Measurements from ENCODE around the gene SLC6A9.

The SLC6A9 gene

DNA sequence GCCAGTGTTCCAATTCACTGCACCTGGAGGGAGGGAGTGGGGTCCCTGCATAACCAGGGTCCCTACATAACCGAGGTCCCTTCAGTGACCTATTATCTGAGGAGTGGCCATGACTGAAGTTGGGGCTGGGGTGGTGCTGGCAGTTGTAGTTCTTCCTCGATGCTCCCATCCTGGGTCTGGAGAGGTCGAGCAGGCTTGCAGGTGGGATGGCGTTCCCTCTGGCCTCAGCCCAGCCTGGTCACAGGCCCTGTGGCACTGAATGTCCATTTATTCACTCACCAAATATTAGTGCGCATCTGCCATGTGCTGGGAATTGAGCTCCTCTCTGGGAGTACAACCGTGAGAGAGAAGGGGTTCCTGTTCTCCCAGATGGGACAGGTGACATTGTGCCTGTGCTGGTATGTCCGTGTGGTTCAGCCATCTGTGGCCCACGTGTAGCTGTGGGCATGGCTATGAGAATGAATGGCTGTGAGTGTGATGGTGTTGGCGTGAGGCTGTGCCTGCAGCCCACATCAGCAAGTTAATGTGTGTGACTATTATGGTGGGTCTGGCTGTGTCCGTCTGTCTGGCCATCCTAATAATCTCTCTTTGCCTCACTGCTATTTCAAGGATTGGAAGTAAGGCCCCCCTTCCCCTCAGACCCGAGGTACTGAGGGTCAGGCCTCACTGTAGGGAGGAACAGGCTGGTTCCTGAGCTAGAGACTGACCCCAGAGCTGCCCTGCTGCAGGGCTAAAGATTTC lies 3.9 kb upstream of the SLC6A9 start:
- Histone ChIP-seq H3K4me3 (replicated peaks; ENCODE audit: low read depth, low read length) (no peak overlapping the region), H3K27me3 (replicated peaks; ENCODE audit: control insufficient read depth, insufficient read depth, low read length) (no peaks in the 10 kb centered on the region), H3K36me3 (ENCODE audit: control insufficient read depth, insufficient read depth, low read length) (no peaks in the 10 kb centered on the region)
- no peak for DNase-seq (ENCODE audit: extremely low read depth, insufficient read length)
- TF ChIP-seq CTCF (IDR thresholded peaks at IDR 0.05; ENCODE audit: insufficient read depth, low read length, poor library complexity, severe bottlenecking) = no peak

DNA sequence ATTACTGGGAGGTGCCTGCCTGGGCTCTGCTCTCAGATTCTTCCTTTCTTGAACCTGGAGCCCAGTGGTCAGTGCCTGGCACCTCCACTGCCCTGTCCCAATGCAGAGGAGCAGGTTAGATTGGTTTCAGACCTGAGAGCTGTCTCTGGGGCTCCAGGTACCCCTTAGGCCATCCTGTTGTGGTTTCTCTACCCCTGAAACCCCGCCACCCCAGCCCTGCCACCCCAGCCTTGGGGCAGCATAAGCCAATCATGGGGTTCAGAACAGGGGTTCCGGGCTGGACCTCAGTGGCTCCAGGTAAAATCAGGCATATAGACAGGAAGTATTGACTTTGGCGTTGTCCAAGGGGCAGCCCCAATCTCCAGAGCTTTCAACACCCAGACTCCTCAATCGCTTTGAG lies 3.2 kb upstream of the SLC6A9 start:
- no peak overlapping the region for H3K4me3 ChIP-seq (replicated peaks; ENCODE audit: low read depth, low read length)
- no peaks in the 10 kb centered on the region for H3K36me3 ChIP-seq (ENCODE audit: control insufficient read depth, insufficient read depth, low read length)
- no peak for TF ChIP-seq CTCF (IDR thresholded peaks at IDR 0.05; ENCODE audit: insufficient read depth, low read length, poor library complexity, severe bottlenecking)
- no peaks in the 10 kb centered on the region for H3K27me3 ChIP-seq (replicated peaks; ENCODE audit: control insufficient read depth, insufficient read depth, low read length)
- DNase-seq (ENCODE audit: extremely low read depth, insufficient read length) = no peak

DNA sequence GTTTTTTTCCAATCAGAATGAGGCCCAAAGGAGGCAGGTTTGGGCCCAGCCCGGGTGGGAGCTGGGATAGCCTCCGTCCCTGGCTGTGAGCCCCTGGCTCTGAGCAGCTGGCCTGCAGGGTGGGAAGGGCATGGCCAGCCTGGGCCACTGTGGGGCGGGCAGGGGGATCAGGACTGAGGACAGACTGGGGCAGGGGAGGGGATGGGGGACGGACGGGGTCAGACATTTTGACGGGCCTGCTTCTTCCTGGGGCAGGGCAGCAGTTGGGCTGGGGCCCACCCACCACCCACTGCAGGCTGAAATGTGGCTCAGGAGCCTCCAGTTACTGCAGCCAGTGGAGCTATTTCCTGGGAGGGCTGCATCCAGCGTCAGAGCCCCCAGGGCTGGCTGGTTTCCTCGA lies 2.5 kb upstream of the SLC6A9 start:
- H3K36me3 ChIP-seq (ENCODE audit: control insufficient read depth, insufficient read depth, low read length) = no peaks in the 10 kb centered on the region
- TF ChIP-seq CTCF (IDR thresholded peaks at IDR 0.05; ENCODE audit: insufficient read depth, low read length, poor library complexity, severe bottlenecking) = no peak
- H3K27me3 ChIP-seq (replicated peaks; ENCODE audit: control insufficient read depth, insufficient read depth, low read length) = no peaks in the 10 kb centered on the region
- no peak overlapping the region for H3K4me3 ChIP-seq (replicated peaks; ENCODE audit: low read depth, low read length)
- DNase-seq (ENCODE audit: extremely low read depth, insufficient read length) = no peak

GRCh38 chr1:44033041-44033575 lies 1.8 kb upstream of the SLC6A9 start:
- TF ChIP-seq CTCF (IDR thresholded peaks at IDR 0.05; ENCODE audit: insufficient read depth, low read length, poor library complexity, severe bottlenecking) = no peak
- no peak for DNase-seq (ENCODE audit: extremely low read depth, insufficient read length)
- H3K36me3 ChIP-seq (ENCODE audit: control insufficient read depth, insufficient read depth, low read length) = no peaks in the 10 kb centered on the region
- no peak overlapping the region for H3K4me3 ChIP-seq (replicated peaks; ENCODE audit: low read depth, low read length)
- no peaks in the 10 kb centered on the region for H3K27me3 ChIP-seq (replicated peaks; ENCODE audit: control insufficient read depth, insufficient read depth, low read length)

- DNase-seq (ENCODE audit: extremely low read depth, insufficient read length) = no peak
- no peaks in the 10 kb centered on the region for H3K36me3 ChIP-seq (ENCODE audit: control insufficient read depth, insufficient read depth, low read length)
- no peaks in the 10 kb centered on the region for H3K27me3 ChIP-seq (replicated peaks; ENCODE audit: control insufficient read depth, insufficient read depth, low read length)
- TF ChIP-seq CTCF (IDR thresholded peaks at IDR 0.05; ENCODE audit: insufficient read depth, low read length, poor library complexity, severe bottlenecking) = no peak
- no peak overlapping the region for H3K4me3 ChIP-seq (replicated peaks; ENCODE audit: low read depth, low read length)
Observed at GRCh38 chr1:44032170-44032790, 1.0 kb upstream of the SLC6A9 start.
